HL-60 (cell line): ENCODE measurements around the gene BCAT1.

ENCODE experiments used
- DNase-seq, 2 experiments: peaks; one replicate each; pipeline ENCODE4 v3.0.0-alpha.2; 2010 to 2020; ENCODE audit warnings: low read depth in 1 of 2, low spot score in 1 of 2
- H3K27ac ChIP-seq: fragments of 250-450 bp; sonication (Bioruptor Pico); replicated peaks from 2 replicates; pipeline ENCODE4 v1.5.1; 2020; ENCODE audit warnings: mild to moderate bottlenecking, moderate library complexity
- H3K27me3 ChIP-seq: fragments of 250-450 bp; sonication (Bioruptor Pico); 2 replicates; pipeline ENCODE4 v1.5.1; 2021; ENCODE audit warnings: mild to moderate bottlenecking, moderate library complexity; ENCODE audit not compliant: insufficient read depth, poor library complexity, severe bottlenecking
- H3K4me3 ChIP-seq: replicated peaks from 2 replicates; pipeline ENCODE4 v1.5.1; 2011; ENCODE audit warnings: mild to moderate bottlenecking, control low read depth, low read length; ENCODE audit not compliant: insufficient read depth
- GABPA ChIP-seq: IDR thresholded peaks from 2 replicates; pipeline ENCODE4 v1.6.1; 2012; ENCODE audit warnings: low read depth
- POLR2AphosphoS5 ChIP-seq: IDR thresholded peaks from 2 replicates; pipeline ENCODE4 v1.6.1; 2012; ENCODE audit warnings: low read depth
- SPI1 ChIP-seq: IDR thresholded peaks from 2 replicates; pipeline ENCODE4 v1.6.1; 2012; ENCODE audit warnings: low read depth, mild to moderate bottlenecking, borderline replicate concordance
- TF ChIP-seq, protein P1 (sequence below): IDR thresholded peaks from 2 replicates; pipeline ENCODE4 v1.6.1; 2012; ENCODE audit warnings: low read depth; ENCODE audit not compliant: insufficient replicate concordance
- TF ChIP-seq, protein P2 (sequence below): IDR thresholded peaks from one replicate; pipeline ENCODE4 v1.5.1; 2011; ENCODE audit warnings: low read length, control low read depth, inconsistent platforms; ENCODE audit not compliant: insufficient read depth

BCAT1 gene

DNA sequence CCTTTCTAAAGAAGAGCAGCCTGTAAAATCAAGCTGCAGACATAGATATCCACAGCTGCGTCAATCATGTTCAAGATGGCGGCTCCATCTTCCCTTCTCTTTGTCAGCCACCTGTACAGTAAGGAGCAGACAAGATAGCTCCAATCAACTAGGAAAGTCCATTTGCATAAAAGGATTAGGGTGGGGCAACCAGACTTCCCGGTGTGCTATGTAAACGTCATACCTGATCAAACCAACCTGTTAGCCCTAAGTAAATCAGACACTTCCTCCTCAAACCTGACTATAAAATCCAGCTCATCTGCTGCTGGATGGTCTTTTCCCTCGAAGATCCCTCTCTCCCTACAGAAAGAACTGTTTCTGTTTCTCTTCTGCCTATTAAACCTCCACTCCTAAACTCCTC is 60.1 kb downstream of the BCAT1 start:
- TF ChIP-seq, protein P1, sequence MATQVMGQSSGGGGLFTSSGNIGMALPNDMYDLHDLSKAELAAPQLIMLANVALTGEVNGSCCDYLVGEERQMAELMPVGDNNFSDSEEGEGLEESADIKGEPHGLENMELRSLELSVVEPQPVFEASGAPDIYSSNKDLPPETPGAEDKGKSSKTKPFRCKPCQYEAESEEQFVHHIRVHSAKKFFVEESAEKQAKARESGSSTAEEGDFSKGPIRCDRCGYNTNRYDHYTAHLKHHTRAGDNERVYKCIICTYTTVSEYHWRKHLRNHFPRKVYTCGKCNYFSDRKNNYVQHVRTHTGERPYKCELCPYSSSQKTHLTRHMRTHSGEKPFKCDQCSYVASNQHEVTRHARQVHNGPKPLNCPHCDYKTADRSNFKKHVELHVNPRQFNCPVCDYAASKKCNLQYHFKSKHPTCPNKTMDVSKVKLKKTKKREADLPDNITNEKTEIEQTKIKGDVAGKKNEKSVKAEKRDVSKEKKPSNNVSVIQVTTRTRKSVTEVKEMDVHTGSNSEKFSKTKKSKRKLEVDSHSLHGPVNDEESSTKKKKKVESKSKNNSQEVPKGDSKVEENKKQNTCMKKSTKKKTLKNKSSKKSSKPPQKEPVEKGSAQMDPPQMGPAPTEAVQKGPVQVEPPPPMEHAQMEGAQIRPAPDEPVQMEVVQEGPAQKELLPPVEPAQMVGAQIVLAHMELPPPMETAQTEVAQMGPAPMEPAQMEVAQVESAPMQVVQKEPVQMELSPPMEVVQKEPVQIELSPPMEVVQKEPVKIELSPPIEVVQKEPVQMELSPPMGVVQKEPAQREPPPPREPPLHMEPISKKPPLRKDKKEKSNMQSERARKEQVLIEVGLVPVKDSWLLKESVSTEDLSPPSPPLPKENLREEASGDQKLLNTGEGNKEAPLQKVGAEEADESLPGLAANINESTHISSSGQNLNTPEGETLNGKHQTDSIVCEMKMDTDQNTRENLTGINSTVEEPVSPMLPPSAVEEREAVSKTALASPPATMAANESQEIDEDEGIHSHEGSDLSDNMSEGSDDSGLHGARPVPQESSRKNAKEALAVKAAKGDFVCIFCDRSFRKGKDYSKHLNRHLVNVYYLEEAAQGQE: no peak
- no peak for TF ChIP-seq GABPA
- TF ChIP-seq, protein P2, sequence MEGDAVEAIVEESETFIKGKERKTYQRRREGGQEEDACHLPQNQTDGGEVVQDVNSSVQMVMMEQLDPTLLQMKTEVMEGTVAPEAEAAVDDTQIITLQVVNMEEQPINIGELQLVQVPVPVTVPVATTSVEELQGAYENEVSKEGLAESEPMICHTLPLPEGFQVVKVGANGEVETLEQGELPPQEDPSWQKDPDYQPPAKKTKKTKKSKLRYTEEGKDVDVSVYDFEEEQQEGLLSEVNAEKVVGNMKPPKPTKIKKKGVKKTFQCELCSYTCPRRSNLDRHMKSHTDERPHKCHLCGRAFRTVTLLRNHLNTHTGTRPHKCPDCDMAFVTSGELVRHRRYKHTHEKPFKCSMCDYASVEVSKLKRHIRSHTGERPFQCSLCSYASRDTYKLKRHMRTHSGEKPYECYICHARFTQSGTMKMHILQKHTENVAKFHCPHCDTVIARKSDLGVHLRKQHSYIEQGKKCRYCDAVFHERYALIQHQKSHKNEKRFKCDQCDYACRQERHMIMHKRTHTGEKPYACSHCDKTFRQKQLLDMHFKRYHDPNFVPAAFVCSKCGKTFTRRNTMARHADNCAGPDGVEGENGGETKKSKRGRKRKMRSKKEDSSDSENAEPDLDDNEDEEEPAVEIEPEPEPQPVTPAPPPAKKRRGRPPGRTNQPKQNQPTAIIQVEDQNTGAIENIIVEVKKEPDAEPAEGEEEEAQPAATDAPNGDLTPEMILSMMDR: no peak
- no peak for TF ChIP-seq POLR2AphosphoS5
- TF ChIP-seq SPI1: no peak
- DNase-seq: no peak
- H3K27ac ChIP-seq: no peak overlapping the region
- H3K4me3 ChIP-seq: no peak overlapping the region
- H3K27me3 ChIP-seq: no peaks in the 10 kb centered on the region

DNA sequence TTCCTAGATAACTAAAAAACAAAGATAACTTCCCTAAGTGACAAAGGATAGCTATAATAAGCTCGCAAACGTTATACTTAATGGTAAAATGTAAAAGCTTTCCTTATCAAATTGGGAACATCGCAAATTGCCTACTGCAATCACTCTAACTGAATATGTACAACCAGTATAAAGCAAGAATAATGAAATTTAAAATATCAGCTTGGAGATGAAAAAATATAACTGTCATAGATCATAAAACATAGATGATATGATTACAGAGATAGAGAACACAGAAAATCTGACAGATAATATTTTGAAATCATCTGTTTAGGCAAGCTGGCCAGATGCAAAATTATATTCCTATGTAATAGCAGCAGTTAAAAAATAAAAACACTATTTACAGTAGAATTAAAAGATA is 64.0 kb downstream of the BCAT1 start:
- TF ChIP-seq SPI1: no peak
- TF ChIP-seq, protein P2: no peak
- no peak for TF ChIP-seq POLR2AphosphoS5
- TF ChIP-seq, protein P1: no peak
- TF ChIP-seq GABPA: no peak
- H3K27ac ChIP-seq: no peak overlapping the region
- DNase-seq: no peak
- H3K27me3 ChIP-seq: no peaks in the 10 kb centered on the region
- no peak overlapping the region for H3K4me3 ChIP-seq

DNA sequence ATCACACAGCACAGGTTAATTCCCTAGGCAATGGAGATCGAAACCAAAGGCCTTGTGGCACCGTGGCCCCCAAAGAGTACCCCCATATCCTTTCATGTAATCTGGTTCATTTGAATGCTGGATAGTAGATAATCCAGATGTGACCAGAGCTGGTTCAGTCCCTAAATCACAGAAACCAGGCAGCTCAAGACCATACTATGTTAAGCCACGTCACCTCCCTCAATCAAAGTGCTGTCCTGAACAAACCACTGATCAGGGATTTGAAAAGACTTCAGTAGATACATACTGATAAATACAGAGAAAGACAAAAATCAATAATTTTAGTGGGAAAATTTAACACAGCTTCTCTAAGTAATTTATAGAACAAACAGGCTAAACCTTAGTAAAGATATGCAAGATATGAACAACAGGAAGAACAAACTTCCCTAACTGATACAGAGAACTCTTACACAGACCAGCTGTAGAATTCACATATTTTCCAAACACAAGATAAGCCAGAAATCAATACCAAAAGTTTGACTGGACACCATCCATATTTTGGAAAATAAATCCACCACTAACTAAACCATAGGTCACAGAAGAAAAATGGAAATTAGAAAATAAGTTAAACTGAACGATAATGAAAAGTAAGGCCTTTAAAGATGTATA is 67.1 kb downstream of the BCAT1 start:
- no peak overlapping the region for H3K27ac ChIP-seq
- no peaks in the 10 kb centered on the region for H3K27me3 ChIP-seq
- DNase-seq: no peak
- no peak overlapping the region for H3K4me3 ChIP-seq
- no peak for TF ChIP-seq SPI1
- TF ChIP-seq, protein P2: no peak

DNA sequence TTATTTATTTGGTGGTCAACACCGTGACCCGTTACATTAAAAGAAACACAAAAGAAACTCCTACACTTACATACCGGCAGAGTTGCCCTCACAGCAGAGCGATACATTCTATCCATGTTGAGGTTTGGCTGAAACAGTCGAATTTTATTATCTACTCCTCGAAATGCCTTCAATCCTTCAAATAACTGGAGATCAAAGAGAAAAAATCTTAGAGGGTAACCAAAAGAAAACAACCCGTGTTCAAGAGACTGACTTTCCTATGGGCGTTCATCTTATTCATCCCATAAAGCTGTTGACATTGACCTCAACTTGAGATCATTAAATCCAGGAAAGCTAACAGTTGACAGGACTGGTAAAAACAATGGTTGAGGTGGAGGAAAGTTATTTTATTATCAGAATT is 67.7 kb downstream of the BCAT1 start:
- Histone ChIP-seq H3K27ac (no peak overlapping the region), H3K4me3 (no peak overlapping the region), H3K27me3 (no peaks in the 10 kb centered on the region)
- no peak for DNase-seq
- TF ChIP-seq, protein P2: no peak
- no peak for TF ChIP-seq POLR2AphosphoS5
- TF ChIP-seq, protein P1: no peak
- TF ChIP-seq GABPA: no peak
- TF ChIP-seq SPI1: no peak
